Right atrium auricular region (tissue), 2 donors: ENCODE results near the gene C12orf56. TPM values are rescaled to one million over a fixed set of nuclear protein-coding genes. Genes with fewer than 3 reads are reported as not detected.
"Not testable (repeated sequence)": the region's sequence is repeated elsewhere in the genome, so short reads cannot be mapped to it uniquely, and the experiment has no call there.

ENCODE experiments used
- DNase-seq: peaks from one replicate; pipeline ENCODE4 v3.0.0-alpha.2; 2019; ENCODE audit warnings: low spot score
- H3K27ac ChIP-seq, 2 donors: fragments of 200-600 bp; sonication (generic); 1 replicate in 1 of 2; 2 replicates in 1 of 2; pipeline ENCODE4 v1.5.1; 2016 to 2019
- H3K27me3 ChIP-seq, 2 donors: fragments of 200-600 bp; sonication (generic); one replicate each; pipeline versions ENCODE4 v1.5.1 to v1.6.0; 2017 to 2019
- H3K36me3 ChIP-seq: fragments of 200-600 bp; sonication (generic); one replicate; pipeline ENCODE4 v1.5.1; 2016
- H3K4me1 ChIP-seq, 2 donors: fragments of 200-600 bp; sonication (generic); one replicate each; pipeline versions ENCODE4 v1.5.1 to v1.6.0; 2017 to 2019
- H3K4me3 ChIP-seq, 2 donors: fragments of 200-600 bp; sonication (generic); 1 replicate in 1 of 2; 2 replicates in 1 of 2; pipeline ENCODE4 v1.5.1; 2017 to 2019; ENCODE audit warnings: mild to moderate bottlenecking in 1 of 2, moderate library complexity in 1 of 2
- H3K9me3 ChIP-seq, 2 donors: fragments of 200-600 bp; sonication (generic); one replicate each; pipeline ENCODE4 v1.5.1; 2019
- total RNA-seq, 2 donors: library from RNA; depleted of rRNA; stranded (reverse); fragments of >200 nt; gene quantifications; one replicate each; pipeline ENCODE4 v1.1.0, GENCODE V29; 2016
- TF ChIP-seq, protein P1 (sequence below), 2 donors: fragments of 200-600 bp; sonication (generic); IDR thresholded peaks; one replicate each; pipeline ENCODE4 v1.5.1; 2019; ENCODE audit warnings: antibody characterized with exemption in 2 of 2

C12orf56 gene
- total RNA-seq, 2 donors from 2014 or later: not detected

DNA sequence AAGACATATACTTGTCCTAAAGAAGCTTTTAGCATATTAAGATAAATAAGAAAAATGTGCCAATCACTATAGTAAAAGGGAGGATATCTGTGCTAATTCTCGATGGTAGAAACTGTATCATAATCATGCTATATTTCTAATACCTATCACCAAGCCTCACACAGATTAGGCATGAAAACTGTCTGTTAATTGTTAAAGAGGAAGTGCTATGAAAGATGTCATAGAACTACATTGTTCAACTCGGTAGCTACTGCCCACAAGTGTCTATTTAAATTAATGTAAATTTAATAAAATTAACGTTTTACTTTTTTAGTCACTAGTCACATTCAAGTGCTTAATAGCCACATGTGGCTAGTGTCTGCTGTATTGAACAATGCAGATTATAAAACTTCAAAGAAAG, 90.9 kb downstream of the C12orf56 start:
- Histone ChIP-seq H3K4me1 (no peaks in the 10 kb centered on the region), H3K27ac (no peak overlapping the region), H3K27me3 (no peaks in the 10 kb centered on the region), H3K9me3 (no peaks in the 10 kb centered on the region), H3K4me3 (no peak overlapping the region), H3K36me3 (no peaks in the 10 kb centered on the region)
- DNase-seq: no peak
- TF ChIP-seq, protein P1, sequence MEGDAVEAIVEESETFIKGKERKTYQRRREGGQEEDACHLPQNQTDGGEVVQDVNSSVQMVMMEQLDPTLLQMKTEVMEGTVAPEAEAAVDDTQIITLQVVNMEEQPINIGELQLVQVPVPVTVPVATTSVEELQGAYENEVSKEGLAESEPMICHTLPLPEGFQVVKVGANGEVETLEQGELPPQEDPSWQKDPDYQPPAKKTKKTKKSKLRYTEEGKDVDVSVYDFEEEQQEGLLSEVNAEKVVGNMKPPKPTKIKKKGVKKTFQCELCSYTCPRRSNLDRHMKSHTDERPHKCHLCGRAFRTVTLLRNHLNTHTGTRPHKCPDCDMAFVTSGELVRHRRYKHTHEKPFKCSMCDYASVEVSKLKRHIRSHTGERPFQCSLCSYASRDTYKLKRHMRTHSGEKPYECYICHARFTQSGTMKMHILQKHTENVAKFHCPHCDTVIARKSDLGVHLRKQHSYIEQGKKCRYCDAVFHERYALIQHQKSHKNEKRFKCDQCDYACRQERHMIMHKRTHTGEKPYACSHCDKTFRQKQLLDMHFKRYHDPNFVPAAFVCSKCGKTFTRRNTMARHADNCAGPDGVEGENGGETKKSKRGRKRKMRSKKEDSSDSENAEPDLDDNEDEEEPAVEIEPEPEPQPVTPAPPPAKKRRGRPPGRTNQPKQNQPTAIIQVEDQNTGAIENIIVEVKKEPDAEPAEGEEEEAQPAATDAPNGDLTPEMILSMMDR (IDR thresholded peaks at IDR 0.05): no peak

DNA sequence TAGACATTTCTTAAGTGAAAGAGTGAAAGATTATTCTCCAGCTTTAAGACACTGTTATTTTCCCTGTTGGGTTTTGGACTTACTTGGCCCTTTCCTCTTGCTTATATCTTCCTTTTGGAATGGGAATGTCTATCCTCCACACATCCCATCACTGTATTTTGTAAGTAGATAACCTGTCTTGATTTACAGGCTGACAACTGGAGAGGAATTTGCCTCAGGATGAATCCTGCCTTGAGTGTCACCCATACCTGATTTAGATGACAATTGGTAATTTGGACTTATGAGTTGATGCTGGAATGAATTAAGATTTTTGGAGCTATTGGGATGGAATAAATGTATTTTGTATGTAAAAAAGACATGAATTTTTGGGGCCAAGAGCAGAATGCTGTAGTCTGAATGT, 94.3 kb downstream of the C12orf56 start:
- no peaks in the 10 kb centered on the region for H3K36me3 ChIP-seq
- no peaks in the 10 kb centered on the region for H3K9me3 ChIP-seq
- H3K4me1 ChIP-seq: no peaks in the 10 kb centered on the region
- no peak overlapping the region for H3K27ac ChIP-seq
- TF ChIP-seq, protein P1 (IDR thresholded peaks at IDR 0.05): no peak
- no peak for DNase-seq
- H3K27me3 ChIP-seq: no peaks in the 10 kb centered on the region
- H3K4me3 ChIP-seq: no peak overlapping the region

DNA sequence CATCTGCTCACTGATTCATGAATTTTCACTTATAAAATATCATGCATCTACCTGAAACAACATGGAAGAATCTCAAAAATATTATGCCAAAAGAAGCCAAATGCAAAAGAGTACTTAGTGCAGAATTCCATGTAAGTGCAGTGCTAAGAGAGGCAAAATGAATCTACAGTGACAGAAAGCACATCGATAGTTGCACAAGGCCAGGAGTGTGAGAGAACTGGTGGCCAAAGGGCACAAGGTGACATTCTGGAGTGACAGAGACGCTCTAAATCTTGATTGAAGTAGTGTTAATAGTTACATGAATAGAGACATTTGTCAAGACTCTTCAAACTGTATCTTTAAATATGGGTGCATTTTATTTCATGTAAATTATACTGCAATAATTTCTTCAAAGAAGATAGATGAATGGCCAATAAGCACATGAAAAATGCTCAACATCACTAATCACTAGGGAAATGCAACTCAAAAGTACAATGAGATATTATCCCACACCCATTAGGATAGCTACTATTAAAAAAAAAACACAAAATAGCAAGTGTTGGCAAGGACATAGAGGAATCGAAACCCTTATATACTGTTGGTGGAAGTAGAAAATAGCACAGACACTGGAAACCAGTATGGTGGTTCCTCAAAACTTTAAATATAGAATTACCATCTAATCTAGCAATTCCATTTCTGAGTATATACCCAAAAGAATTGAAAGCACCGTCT, 96.7 kb downstream of the C12orf56 start:
- H3K27ac ChIP-seq: no peak overlapping the region
- TF ChIP-seq, protein P1 (IDR thresholded peaks at IDR 0.05): no peak
- no peaks in the 10 kb centered on the region for H3K9me3 ChIP-seq
- no peak overlapping the region for H3K4me3 ChIP-seq
- no peaks in the 10 kb centered on the region for H3K36me3 ChIP-seq
- no peaks in the 10 kb centered on the region for H3K27me3 ChIP-seq
- DNase-seq: no peak
- H3K4me1 ChIP-seq: no peaks in the 10 kb centered on the region

DNA sequence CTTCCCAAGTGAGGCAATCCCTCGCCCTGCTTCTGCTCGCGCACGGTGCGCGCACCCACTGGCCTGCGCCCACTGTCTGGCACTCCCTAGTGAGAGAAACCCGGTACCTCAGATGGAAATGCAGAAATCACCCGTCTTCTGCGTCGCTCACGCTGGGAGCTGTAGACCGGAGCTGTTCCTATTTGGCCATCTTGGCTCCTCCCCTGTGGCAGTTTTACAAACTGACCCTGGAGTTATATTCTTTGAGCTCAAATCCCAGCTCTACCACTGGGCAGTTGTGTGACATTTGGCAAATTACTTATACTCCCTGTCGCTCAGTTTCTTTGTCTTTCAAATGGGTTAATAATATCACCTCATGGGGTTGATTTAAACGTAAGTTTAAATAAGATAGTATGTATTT, 97.4 kb downstream of the C12orf56 start:
- H3K9me3 ChIP-seq, H3K27me3 ChIP-seq, H3K36me3 ChIP-seq, H3K4me3 ChIP-seq, DNase-seq, H3K4me1 ChIP-seq, H3K27ac ChIP-seq: not testable (repeated sequence)

DNA sequence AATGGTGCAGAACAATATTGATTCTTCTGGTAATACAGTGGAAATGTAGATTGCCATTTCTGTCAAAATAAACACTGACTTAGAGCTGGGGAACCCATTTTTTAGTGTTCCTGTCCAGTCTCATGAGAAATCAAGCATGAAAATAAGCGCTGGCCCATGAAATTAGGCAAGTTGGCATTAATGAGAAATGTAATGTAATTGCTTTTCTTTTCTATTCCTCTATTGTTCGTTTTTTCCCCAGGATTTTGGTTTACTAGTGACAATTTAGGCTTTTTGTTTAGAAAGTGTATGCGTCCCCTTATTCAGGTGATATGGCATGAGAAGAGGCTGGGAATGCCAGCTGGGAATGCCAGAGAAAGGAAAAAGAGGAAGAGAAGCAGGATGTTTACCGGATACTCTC, 104.0 kb downstream of the C12orf56 start:
- no peak for DNase-seq
- H3K4me1 ChIP-seq: no peaks in the 10 kb centered on the region
- H3K27ac ChIP-seq: no peak overlapping the region
- TF ChIP-seq, protein P1 (IDR thresholded peaks at IDR 0.05): no peak
- no peaks in the 10 kb centered on the region for H3K27me3 ChIP-seq
- no peak overlapping the region for H3K4me3 ChIP-seq
- H3K9me3 ChIP-seq: no peaks in the 10 kb centered on the region
- H3K36me3 ChIP-seq: no peaks in the 10 kb centered on the region

DNA sequence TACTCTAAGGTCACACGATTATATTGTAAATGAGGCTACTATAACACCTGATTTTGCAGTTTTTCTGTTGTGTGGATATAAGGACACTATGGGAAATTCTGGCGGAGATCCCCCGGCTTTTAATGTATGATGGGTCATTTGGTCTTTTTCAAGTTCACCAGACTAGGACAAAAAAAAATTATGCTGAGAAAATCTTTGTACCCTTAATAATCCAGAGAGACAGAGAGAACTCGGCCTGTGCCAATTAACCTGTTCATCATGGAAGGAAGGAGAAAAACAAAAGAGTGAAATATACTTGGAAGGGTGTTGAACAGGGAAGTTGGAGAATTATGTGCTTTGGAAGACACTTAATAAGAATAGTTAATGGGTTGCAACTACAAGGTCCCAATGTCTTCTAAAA, 106.3 kb downstream of the C12orf56 start:
- no peak for DNase-seq
- Histone ChIP-seq H3K4me3 (no peak overlapping the region), H3K27ac (no peak overlapping the region), H3K9me3 (no peaks in the 10 kb centered on the region), H3K4me1 (no peaks in the 10 kb centered on the region), H3K36me3 (no peaks in the 10 kb centered on the region), H3K27me3 (no peaks in the 10 kb centered on the region)
- TF ChIP-seq, protein P1 (IDR thresholded peaks at IDR 0.05): no peak
